HuH-7.5 (cell line): Measurements from ENCODE around the gene GRAP.

ENCODE experiments used
- DNase-seq: peaks from one replicate; pipeline ENCODE4 v3.0.0; 2011; ENCODE audit warnings: low spot score

Gene GRAP

DNA sequence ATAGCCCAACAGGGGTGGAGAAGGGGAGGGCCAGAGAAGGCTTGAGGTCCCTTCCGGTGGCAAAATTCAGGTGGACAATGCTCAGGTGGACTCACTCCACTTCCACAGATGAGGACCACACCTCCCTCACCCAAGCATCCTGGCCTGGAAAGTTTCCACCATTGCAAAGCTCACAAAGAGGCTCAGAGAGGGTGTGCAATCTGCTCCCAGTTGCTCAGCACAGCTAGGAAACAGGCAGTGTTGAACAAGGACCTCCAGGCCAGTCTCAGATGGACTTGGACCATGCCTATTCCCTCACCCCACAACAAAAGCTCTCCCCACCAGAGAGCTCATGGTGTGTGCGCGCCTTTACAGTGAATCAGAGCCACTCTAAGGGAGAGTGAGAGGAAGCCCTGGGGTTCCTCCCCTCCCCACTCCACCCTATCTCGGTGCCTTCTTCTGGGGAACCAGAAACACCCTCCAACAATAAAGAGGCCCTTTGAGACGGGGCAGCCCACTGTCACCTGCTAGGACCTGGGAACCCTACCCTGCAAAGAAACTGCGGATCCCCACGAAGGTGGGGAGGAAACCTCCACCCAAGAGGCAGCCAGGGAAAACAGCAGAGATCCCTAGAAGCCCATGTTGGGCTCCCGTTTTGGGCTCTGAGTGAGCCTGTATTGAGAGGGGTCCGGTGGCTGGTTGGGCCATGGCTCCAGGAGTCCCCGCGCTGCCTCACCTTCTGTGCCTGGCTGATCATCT lies 43.8 kb downstream of the GRAP start:
- DNase-seq = no peak

DNA sequence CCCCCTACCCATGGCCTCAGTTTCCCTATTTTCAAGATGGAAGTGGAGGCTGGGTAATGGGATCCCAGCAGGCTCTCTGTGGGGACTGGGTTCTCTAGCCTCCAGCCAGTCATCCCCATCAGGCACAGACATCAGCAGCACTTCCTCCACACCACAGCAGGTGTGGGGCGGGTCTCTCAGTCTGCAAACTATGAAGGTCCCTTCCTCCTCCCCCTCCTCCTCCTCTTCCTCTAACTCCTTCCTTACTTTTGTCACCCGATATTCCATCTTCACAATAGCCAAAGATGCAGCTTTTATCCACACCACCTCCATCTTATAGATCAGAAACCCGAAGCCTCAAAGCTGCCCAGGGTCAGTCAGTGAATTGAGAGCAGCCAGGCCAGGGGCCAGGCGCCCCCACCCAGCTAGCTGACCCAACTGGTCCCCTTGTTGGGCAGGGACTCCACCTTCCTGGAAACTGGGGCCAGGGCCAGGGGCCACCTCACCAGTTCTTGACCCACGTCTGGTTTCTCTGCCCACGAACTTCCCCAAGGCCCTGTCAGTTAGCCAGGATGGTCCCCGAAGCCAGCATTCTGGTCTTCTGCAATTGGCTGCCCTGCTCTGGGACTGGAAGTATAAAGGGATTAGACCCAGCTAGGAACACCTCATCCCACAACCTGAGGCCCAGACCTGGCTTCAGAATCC lies 44.7 kb downstream of the GRAP start:
- DNase-seq = no peak

DNA sequence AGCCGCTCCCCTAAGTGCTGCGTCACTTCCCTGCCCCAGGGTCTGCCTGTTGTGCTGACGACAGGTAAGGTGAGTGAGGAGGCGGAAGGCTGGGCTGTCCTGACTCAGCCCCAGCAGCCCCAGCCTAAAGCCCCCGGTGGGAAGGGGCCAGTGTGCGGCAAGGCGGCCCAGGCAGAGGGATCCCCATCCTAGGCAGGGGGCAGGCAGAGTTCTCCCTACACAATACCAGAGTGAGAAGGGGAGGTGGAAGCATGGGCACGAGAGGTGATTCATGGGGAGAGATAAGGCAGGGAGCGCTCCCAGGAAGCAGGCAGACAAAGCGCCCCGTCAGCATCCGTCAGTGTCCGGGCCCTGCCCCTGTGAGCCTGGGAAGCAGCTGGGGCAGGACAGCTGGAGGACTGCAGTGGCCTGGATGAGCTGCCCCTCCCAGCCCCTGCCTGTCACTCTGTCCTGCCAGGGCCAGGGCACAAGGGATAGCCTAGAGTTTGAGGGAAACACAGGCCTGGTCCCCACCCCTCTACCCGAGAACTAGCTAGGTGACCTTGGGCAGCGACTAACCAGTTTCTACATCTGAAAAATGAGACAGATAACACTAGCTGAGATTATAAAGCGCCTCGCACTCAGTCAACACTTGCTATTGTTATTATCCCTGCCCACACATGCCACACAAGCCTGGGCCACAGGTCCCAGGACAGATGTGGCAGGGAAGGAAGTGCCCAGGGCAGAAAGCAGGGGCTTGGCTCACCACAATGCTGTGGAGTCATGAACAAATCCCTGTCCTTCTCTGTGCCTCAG lies 46.0 kb downstream of the GRAP start:
- no peak for DNase-seq

DNA sequence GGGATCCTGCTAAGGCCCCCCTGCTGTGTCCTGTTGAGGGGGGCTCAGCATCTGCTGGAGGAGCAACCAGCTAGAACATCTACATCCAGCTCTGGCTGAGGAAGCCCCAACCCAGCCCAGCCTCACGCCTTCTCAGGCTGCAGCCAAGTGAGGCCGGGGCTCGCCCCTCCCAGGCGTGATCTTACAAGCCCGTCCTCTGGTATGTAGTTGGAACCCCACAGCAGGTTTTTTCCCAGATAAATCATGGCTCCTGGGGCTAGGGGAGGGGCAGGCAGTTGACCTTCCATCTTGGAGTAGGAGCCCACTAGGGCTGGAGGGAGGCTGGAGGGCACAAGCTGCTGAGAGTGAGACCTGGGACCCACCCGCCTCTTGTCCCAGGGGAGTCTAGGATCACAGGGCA lies 46.8 kb downstream of the GRAP start:
- no peak for DNase-seq

DNA sequence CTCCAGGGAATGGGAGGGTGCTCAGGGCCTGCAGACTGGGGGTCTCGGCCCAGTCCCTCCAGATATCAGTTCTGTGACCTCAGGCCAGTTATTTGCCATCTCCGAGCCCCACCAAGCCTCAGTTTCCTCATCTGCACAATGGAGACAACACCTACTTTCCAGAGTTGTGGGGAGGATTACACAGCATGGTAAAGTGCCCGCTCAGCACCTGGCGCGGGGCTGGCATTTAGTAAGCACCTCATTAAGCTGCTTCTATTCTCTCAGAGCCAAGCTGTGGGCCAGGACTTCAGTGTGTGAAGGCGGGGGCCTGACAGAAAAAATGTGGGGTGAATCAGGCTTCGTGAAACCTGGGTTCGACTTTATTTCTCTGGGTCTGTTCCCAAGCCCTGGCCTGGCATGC lies 47.4 kb downstream of the GRAP start:
- no peak for DNase-seq

DNA sequence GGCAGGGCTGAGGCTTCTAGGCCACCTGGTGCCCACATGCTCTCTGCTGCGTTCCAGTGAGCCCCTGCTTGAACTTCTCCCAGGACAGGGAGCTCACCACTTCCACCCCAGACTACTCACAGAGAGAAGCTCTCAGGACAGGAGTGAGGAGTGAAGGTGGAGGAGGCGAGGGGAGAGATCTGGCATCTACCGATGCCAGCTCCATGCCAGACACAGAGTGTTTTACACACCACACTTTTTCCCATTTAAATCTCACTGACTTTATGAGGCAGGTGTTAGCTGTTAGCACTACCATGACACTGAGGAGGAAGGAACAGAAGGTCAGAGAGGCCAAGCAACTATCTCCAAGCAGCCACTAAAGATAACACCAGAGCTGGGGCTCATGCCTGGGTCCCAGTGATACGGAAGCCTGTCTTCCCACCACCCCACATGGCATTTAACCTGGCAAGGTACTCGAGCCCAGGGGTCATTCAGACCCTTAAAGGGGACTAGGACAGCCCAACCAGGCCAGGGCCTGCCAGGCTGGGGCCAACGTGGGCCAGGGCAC lies 49.0 kb downstream of the GRAP start:
- no peak for DNase-seq

DNA sequence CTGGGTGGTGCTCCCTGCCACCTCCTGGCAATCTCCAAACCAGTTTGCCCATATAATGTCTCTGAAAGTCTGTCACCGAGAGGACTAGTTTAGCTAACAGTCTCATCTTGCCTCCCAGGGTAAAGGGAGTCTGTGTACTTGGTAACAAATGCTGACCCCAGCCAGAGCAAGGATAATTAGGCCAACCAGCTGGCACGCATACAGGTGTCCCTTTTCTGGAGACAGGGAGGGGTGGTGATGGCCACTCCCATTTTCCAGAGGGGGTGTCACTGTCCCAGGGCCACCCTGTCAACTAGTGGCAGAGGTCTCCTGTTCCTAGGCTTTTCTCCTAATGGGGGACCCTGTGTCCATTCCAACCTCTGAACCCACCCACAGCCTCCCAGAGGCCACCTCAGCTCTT lies 50.3 kb downstream of the GRAP start:
- no peak for DNase-seq

DNA sequence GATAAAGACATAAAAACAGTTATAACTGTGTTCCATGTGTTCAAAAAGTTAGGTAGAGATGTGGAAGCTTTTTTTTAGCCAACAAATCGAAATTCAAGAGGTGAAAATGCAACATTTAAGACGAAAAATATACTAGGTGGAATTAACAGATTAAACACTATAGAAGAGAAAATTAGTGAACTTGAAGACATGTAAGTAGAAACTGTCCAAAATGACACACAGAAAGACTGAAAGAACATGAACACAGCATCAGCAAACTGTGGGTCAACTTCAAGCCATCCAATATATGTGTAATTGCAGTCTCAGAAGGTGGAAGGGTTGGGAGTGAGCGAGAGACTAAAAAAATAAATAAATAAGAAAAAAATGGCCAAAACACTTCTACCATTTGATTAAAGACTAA lies 51.5 kb downstream of the GRAP start:
- no peak for DNase-seq

DNA sequence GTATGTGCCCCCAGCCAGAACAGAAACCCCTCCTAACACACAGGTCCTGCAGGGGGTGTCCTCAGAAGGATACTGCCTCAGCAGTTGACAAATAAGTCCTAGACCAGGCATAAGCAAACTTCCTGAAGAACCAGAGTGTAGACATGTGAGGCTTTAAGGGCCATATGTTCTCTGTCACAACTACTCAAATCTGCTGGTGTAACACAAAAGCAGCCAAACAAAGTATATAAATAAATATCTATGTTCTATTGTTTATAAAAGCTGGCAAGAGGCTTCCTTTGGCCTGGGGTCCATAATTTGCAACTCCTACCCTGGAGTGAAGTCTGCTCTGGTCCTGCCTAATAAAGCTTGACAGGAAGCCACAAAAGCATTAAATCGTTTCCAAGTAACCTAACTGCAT lies 52.1 kb downstream of the GRAP start:
- DNase-seq = no peak

DNA sequence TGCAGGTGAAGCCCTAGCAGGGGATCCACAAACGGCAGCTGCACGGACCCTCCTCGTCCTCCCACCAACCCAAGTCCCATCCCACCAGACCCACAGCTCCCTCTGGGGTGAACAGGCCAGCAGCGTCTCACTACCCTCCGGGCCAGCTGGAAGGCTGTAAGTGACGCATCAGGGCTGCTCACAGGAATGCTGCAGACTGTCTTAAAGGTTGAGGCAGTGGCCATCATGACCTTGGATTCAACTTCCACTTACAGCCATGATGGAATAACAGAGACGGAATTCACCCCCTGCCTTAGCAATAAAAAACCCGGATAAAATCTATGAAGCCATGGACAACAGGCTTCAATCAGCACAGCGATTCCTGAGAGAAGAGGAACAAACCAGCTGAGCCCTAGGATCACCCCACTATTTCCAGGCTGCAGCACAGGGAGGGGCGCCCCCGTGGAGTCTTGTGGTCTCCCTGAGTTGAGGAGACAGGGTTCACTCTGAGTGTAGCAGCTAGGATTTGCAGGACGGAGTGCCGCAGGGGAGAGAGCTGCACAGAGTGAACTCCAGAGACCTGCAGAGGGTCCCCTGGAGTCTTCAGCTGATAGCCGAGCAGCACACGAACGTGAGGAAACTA lies 52.7 kb downstream of the GRAP start:
- no peak for DNase-seq

DNA sequence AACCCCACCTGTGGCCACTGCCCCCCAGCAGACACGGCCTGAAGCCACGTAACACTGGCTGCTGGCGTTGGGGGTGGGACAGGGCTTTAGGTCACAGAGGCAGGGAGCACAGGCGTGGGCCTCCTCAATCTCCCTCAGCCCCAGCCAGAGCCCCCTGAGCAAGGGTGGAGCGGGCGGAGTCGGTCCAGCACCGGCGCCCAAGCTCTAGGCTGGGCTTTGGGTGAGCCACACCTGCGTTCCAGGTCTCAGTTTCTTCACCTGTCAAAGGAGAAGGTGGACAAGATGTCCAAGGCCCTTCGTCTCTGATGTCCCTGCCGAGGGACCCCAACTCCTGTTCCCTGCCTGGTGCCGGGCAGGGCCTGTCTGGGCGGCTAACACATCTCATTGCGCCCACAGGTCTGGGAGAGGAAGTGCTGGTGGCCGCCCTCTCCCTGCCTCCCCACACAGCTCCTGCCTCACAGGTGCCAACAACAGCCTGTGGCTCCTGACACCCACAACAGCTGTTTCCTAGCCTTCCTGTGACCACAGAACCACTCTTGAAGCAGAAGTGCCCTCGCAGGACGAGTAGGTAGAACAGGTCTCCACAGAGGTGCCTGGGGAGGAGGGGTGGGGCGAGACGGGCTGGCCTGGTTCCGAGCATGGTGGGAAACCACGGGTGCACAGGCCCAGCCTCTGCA lies 54.2 kb downstream of the GRAP start:
- DNase-seq = no peak

DNA sequence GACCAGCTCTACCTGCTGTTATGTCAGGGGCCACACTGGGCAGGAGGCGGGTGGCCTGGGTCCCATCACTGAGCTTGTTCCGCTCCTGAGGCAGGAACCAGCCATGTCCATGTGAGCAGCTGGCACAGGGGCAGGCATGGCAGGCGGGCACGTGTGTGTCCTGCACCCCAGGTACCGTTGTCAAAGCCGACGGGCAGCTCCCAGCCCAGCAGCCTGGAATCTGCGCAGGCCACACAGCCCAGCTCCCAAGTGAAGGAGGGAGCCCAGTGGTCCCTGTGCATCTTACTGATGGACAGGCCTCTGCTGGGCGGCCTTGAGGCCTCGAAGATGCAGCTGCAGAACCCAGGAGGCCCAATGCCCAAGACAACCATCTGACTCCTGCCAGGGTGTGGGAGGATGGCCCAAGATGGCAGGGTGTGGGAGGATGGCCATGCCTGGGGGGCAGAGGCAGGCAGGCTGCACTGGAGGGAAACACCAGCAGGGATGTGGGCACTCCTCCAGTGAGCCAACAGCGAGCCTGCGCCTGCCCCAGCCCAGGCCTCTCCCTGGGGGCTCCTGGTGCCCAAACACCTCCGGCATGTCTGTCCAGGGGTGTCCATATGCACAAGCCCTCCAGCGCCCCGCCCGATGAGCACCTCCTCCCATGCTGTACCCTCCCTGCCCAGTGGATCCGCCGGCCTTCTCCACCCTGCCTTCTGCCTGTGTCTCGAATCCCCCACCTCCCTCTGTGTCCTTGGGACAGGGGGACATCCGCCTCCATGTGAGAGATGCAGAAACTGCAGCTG lies 55.0 kb downstream of the GRAP start:
- no peak for DNase-seq

DNA sequence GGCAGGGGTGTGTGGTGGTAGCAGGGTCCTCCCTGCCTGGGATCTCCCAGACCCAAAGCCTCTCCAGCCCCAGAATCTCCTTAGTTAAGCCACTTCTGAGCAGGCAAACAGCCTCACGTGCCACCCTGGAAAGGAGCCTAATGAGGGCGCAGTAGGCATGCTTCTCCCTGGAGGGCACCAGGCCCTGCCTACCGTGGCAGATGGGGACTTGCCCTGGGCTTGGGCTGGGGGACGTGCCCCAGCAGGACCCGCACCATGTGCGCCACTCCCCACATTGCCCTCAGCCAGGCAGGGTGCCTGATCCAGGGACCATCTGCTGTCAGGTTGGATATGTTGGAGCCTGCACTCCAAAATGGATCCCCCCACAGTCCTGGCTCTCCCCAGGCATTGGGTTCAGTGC lies 56.4 kb downstream of the GRAP start:
- DNase-seq = no peak

DNA sequence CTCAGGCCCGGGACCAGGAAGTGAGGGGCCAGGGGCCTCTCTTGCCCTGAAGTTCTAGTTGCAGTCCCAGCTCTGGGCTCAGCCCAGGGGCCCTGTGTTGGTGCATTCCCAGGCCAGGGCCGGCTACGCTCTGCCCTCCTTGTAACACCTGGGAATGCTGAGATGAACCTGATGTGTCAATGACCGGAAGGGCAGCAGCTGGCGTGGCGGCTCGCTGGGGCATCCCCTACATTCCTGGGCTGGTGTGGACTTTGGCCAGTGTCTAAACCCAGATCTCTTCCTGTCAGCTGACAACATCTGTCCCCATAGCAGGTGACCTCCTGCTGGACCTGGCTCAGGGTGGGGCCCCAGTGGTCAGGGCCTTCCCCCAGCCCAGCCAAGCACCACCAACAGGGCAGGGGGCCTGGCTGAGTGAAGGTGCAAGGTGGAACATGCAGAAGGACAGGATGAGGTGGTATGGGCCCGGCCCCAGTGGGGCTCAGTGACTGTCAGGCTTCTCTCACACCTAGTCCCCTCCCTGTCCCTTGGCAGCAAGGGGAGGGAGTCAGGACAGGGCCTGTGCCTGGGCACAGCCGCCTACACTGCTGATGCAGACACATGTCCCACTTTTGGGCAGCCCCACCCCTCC lies 58.1 kb downstream of the GRAP start:
- DNase-seq = peak; percentile 96

DNA sequence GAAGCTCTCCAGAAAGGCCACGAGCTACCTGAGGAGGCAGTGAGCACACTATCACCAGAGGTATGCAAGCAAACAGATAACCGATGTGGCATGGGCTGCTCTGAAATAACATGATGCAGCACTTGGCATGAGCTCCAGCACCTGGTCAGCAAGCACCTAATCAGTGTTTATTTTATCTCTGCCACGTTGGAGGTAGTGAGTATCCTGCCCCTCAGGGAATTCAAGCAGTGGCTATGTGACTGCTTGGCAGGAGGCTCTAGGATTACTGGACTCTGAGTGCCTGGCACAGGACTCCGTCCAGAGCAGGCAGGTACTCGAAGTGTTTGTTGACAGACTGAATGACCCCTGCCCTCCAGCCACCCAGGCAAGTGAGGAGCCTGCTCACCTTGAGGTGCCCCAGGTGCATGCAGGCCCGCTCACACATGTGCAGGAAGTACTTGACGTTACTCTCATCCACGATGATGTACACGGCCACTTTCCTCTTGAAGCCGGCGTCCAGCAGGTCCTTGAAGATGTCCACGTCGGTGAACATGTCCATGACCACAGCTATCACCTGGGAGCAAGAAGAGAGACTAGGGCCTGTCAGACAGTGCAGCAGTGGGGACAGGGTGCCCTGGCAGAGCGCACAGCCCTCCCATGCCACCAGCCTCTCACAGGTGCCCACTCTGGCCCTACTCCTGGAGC lies 58.8 kb downstream of the GRAP start:
- DNase-seq = no peak

DNA sequence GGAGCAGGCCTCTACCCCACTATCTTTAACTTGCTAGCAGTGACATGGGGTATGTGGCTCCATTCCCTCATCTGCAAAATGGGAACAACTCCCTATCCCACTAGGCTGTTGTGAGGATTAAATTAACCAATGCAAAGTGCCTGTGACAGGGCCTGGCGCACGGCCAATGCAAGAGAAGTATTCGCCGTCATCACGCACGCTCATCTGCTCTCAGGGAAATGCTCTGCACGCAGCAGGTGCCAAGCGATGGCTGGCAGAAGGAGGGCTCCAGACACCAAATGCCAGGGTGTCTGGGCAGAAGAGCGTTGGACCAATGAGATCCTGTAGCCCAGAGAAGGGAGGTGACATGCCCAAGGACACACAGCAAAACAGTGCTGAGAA lies 59.5 kb downstream of the GRAP start:
- DNase-seq = no peak

DNA sequence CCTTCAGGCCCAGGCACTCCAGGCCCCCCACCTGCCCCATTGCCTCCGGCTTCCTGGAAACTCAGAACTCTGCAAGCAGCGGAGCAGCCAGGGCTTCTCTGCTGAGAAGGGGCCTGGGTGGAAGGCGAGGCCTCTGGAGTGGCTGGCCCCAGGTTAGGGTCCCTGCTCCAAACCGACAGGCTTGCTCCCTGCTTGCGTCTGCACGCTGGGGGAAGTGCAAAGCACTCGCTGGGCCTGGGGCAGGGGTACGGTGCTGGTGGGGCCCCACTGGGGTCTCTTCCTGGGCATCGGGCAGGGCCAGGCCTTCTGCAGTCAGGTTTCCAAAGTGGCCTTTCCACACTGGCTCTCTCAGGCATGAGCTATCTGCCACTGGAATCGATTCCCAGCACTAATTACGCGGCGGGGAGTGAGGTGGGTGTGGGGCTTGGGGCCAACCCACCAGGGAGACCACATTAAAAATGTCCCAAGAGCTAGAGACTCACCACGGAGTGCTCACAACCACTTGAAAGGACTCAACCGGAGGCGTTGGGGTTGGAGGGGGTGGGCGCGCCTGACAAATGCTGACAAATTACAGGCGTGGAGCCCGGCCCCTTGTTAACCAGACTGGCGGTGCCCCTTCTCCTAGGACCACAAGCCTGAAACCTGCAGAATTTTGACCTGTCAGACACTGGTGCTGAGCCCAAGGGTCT lies 60.1 kb downstream of the GRAP start:
- DNase-seq = no peak

DNA sequence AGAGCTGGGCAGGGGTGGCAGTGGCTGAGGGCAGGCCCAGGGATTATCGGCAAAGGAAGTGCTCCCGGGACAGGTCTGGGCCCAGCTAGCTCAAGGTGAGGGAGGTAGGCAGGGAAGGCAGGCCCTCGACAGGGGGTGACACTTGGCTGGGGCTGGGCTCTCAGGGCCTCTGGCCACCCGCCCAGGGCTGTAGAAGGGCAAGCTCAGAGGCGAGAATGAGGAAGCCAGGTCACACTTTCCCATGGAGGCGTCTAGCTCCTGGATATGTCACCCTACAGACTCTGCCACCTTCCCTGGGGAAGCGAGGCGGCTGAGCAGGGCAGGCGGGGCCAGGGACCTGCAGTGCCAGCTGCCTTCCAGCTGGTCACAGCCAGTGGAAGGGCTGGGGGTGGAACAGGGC lies 61.3 kb downstream of the GRAP start:
- no peak for DNase-seq
